Nephron (organoid): Measurements from ENCODE around the gene SPINDOC.

Source experiments
- H3K27ac Mint-ChIP-seq, 3 experiments: 2 replicates each; pipeline ENCODE4 v1.8.0; 2020; ENCODE audit warnings: mixed read lengths in 3 of 3, mild to moderate bottlenecking in 2 of 3, moderate library complexity in 1 of 3
- H3K27me3 Mint-ChIP-seq: 2 replicates; pipeline ENCODE4 v1.8.0; 2021; ENCODE audit warnings: low read depth, mild to moderate bottlenecking, moderate library complexity, mixed read lengths
- H3K36me3 Mint-ChIP-seq: 2 replicates; pipeline ENCODE4 v1.8.0; 2020; ENCODE audit warnings: low read depth, mixed read lengths
- H3K4me1 Mint-ChIP-seq: 2 replicates; pipeline ENCODE4 v1.8.0; 2020; ENCODE audit warnings: mixed read lengths
- H3K4me3 Mint-ChIP-seq, 3 experiments: 2 replicates each; pipeline ENCODE4 v1.8.0; 2020; ENCODE audit warnings: mild to moderate bottlenecking in 3 of 3, mixed read lengths in 3 of 3, moderate library complexity in 2 of 3
- H3K9me3 Mint-ChIP-seq: 2 replicates; pipeline ENCODE4 v1.8.0; 2020; ENCODE audit warnings: mixed read lengths
- TF ChIP-seq, protein P1 (sequence below), 3 experiments: fragments of 200-600 bp; sonication (generic); IDR thresholded peaks; one replicate each; pipeline ENCODE4 v1.5.0; 2021; ENCODE audit warnings: antibody characterized with exemption in 3 of 3; ENCODE audit not compliant: unreplicated experiment in 3 of 3

SPINDOC gene

DNA sequence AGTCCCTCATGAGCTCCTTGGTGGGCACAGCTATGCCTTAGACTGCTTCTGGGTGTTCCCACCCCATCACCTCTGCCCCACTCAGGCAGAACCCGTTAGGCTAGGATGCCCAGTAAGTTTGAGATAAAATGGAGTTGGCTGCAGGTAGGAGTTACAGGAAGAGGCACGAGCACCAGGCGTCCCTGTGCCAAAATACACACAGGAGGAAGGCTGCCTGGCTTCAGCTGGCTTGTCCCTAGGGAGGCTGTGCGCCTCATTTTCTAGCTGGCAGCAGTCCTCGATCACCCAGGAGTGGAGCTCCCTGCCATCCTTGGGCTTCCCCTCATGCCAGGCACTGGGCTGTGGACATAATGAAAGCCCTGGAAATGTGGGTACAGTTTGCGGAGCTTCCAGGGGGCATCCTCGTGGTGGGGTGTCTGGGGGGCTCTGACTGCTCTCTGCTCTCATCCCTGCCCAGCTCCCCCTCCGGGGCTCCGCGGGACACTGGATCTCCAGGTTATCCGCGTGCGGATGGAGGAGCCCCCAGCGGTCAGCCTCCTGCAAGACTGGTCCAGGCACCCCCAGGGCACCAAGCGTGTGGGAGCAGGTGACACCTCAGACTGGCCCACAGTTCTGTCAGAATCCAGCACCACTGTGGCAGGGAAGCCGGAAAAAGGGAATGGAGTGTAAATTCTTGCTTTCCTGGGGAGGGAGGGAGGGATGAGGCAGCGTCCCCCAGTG, 13.4 kb downstream of the SPINDOC start:
- Mint-ChIP-seq H3K4me3 (no peak overlapping the region), H3K27ac (no peak overlapping the region), H3K27me3 (no peaks in the 10 kb centered on the region), H3K9me3 (no peaks in the 10 kb centered on the region), H3K4me1 (no peaks in the 10 kb centered on the region), H3K36me3 (peaks cover 53% of the 10 kb centered on the region)
- TF ChIP-seq, protein P1, sequence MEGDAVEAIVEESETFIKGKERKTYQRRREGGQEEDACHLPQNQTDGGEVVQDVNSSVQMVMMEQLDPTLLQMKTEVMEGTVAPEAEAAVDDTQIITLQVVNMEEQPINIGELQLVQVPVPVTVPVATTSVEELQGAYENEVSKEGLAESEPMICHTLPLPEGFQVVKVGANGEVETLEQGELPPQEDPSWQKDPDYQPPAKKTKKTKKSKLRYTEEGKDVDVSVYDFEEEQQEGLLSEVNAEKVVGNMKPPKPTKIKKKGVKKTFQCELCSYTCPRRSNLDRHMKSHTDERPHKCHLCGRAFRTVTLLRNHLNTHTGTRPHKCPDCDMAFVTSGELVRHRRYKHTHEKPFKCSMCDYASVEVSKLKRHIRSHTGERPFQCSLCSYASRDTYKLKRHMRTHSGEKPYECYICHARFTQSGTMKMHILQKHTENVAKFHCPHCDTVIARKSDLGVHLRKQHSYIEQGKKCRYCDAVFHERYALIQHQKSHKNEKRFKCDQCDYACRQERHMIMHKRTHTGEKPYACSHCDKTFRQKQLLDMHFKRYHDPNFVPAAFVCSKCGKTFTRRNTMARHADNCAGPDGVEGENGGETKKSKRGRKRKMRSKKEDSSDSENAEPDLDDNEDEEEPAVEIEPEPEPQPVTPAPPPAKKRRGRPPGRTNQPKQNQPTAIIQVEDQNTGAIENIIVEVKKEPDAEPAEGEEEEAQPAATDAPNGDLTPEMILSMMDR (IDR thresholded peaks at IDR 0.05; ENCODE audit: unreplicated experiment in 3 of 3): no peak

DNA sequence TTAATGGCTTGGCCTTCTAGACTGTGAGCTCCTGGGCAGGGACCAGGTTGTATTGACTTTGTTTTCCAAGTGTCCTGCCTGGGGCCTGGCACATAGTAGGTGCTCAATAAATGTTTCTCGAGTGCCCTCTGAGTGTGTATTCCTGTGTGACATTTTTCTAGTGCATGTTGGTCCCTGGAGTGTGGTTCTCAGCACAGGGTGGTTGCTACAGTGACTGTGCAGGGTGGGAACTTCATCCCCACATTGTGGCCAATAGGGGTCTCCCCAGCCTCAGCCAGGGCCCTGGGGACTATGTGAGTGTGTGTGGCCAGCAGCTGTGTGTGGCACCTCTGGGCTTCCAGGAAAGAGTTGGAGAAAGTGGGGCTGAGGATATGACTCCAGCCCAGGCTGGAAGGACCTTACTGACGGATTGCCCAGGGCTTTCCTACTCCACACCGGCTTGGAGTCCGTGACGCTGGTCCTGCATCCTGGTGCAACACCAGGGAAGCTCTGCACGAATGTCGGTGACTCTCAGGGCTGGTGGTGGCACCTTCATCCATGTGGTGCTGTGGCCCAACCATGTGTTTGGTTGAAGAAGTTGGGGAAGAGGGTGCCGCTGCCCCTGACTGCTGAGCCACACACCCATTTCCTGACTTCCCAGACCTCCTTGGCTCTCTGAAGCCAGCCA, 16.7 kb downstream of the SPINDOC start:
- H3K4me1 Mint-ChIP-seq: no peaks in the 10 kb centered on the region
- H3K27ac Mint-ChIP-seq: no peak overlapping the region
- TF ChIP-seq, protein P1 (IDR thresholded peaks at IDR 0.05; ENCODE audit: unreplicated experiment in 3 of 3): peak; percentile 15 to 36 (median 26)
- H3K4me3 Mint-ChIP-seq: no peak overlapping the region
- H3K9me3 Mint-ChIP-seq: no peaks in the 10 kb centered on the region
- H3K27me3 Mint-ChIP-seq: no peaks in the 10 kb centered on the region
- H3K36me3 Mint-ChIP-seq: peaks cover 23% of the 10 kb centered on the region

DNA sequence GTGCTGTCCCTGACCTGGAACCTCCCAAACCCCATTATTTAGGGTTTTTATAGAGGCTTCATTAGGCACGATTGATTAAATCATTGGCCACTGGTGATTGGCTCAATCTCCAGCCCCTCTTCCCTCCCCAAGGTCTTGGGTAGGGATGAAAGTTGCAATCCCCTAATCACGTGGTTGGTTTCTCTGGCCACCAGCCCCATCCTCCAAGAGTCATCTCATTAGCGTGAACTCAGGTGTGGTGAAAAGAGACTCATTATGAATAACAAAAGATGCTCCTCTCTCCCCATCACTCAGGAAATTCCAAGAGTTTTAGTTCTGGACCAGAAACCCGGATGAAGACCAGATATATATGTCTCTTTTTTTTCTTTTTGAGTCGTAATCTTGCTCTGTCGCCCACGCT, 18.1 kb downstream of the SPINDOC start:
- TF ChIP-seq, protein P1 (IDR thresholded peaks at IDR 0.05; ENCODE audit: unreplicated experiment in 3 of 3): no peak
- Mint-ChIP-seq H3K9me3 (no peaks in the 10 kb centered on the region), H3K27me3 (no peaks in the 10 kb centered on the region), H3K4me1 (no peaks in the 10 kb centered on the region), H3K36me3 (peaks cover 10% of the 10 kb centered on the region), H3K27ac (no peak overlapping the region), H3K4me3 (no peak overlapping the region)

DNA sequence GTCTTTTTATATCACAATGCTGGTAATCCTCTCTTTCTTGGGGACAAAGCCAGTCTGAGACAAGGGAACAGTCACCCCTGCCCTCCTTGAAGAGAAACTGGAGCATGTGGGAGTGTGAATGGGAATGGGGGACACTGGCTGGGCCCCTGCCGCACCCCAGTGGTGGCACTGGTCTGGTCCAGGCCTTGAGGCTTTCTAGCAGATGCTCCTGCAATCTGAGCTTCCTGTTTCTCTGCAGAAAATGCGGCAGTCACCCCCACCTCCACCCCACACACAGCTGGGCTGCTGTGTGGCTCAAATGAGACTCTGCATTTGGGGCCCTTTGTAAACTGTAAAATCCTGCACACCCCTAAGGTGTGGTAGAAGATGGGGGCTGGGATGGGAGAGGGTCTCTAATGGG, 19.1 kb downstream of the SPINDOC start:
- H3K4me1 Mint-ChIP-seq: peaks cover 3% of the 10 kb centered on the region
- H3K36me3 Mint-ChIP-seq: peaks cover 8% of the 10 kb centered on the region
- H3K27ac Mint-ChIP-seq: no peak overlapping the region
- no peak overlapping the region for H3K4me3 Mint-ChIP-seq
- TF ChIP-seq, protein P1 (IDR thresholded peaks at IDR 0.05; ENCODE audit: unreplicated experiment in 3 of 3): no peak
- no peaks in the 10 kb centered on the region for H3K27me3 Mint-ChIP-seq
- no peaks in the 10 kb centered on the region for H3K9me3 Mint-ChIP-seq

DNA sequence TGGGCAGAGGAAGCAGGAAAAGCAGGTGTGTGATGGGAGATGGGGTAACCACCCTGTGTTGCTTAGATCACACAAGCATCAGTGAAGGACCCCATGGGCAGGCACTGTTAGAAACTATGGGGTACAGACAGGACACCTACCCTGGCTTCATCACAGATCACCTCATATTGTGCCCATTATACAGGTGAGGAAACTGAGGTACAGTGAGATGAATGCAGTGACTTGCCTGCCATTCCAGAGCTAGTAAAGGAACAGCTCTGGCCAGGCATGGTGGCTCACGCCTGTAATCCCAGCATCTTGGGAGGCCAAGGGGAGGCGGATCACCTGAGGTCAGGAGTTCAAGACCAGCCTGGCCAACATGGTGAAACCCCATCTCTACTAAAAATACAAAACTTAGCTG, 19.8 kb downstream of the SPINDOC start:
- Mint-ChIP-seq H3K36me3 (peaks cover 8% of the 10 kb centered on the region), H3K9me3 (no peaks in the 10 kb centered on the region), H3K27me3 (no peaks in the 10 kb centered on the region), H3K27ac (no peak overlapping the region), H3K4me1 (peaks cover 6% of the 10 kb centered on the region), H3K4me3 (no peak overlapping the region)
- TF ChIP-seq, protein P1 (IDR thresholded peaks at IDR 0.05; ENCODE audit: unreplicated experiment in 3 of 3): no peak
